ENCODE measurements around the gene MARCHF2.

MARCHF2 gene

GRCh38 chr19:8399681-8400188 lies 13.4 kb upstream of the MARCHF2 start:
- no peaks in the 10 kb centered on the region for H3K9me3 ChIP-seq (ENCODE audit: control insufficient read depth, insufficient read depth, low read length)
- H4K20me1 ChIP-seq (ENCODE audit: control insufficient read depth, insufficient read depth, low read depth, low read length) = no peaks in the 10 kb centered on the region; the same call in 1 of the 2 replicates

DNA sequence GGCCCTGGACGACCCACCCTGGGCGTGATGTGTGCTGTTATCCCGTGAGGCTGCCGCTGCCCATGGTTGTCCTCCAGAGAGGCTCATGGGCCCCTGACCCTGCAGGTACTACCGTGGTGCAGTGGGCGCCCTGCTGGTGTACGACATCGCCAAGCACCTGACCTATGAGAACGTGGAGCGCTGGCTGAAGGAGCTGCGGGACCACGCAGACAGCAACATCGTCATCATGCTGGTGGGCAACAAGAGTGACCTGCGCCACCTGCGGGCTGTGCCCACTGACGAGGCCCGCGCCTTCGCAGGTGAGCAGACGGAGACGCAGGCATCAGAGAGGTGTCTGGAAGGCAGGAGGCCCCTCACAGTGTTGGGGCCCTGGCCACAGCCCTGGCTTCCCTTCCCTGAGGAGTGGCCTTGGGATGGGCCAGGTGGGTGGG lies 11.1 kb upstream of the MARCHF2 start:
- TF ChIP-seq EZH2phosphoT487 (IDR thresholded peaks at IDR 0.05; ENCODE audit: borderline replicate concordance, low read length) (no peak), CTCF (IDR thresholded peaks at IDR 0.05; ENCODE audit: low read depth, low read length, poor library complexity, severe bottlenecking) (no peak)
- no peaks in the 10 kb centered on the region for H3K9me2 ChIP-seq (replicated peaks; ENCODE audit: control insufficient read depth, low read length)
- no peaks in the 10 kb centered on the region for H4K20me1 ChIP-seq (ENCODE audit: control insufficient read depth, insufficient read depth, low read depth, low read length)
- no peak overlapping the region for H3K4me3 ChIP-seq (ENCODE audit: low read length)
- H3K9me3 ChIP-seq (ENCODE audit: control insufficient read depth, insufficient read depth, low read length) = no peaks in the 10 kb centered on the region
- H3K27me3 ChIP-seq (ENCODE audit: control insufficient read depth, low read length) = no peaks in the 10 kb centered on the region
- H3K36me3 ChIP-seq (ENCODE audit: control insufficient read depth, low read length) = peaks cover 4% of the 10 kb centered on the region; the same call in 1 of the 2 replicates
- no peak overlapping the region for H3K27ac ChIP-seq (ENCODE audit: low read depth, low read length)
- H3K4me2 ChIP-seq (ENCODE audit: low read length) = no peak overlapping the region
- no peaks in the 10 kb centered on the region for H3F3A ChIP-seq (ENCODE audit: control insufficient read depth, insufficient read depth)
- H3K4me1 ChIP-seq (ENCODE audit: control insufficient read depth, low read length) = no peaks in the 10 kb centered on the region
- peaks cover 14% of the 10 kb centered on the region for H3K79me2 ChIP-seq (ENCODE audit: control insufficient read depth, low read length)

More at GRCh38 chr19:8399681-8400188, 13.4 kb upstream of the MARCHF2 start:
- Histone ChIP-seq H3K4me3 (ENCODE audit: low read length) (no peak overlapping the region), H3K27me3 (ENCODE audit: control insufficient read depth, low read length) (no peaks in the 10 kb centered on the region), H3K27ac (ENCODE audit: low read depth, low read length) (no peak overlapping the region), H3K79me2 (ENCODE audit: control insufficient read depth, low read length) (peaks cover 24% of the 10 kb centered on the region), H3F3A (ENCODE audit: control insufficient read depth, insufficient read depth) (no peaks in the 10 kb centered on the region), H3K4me1 (ENCODE audit: control insufficient read depth, low read length) (no peaks in the 10 kb centered on the region), H3K9me2 (replicated peaks; ENCODE audit: control insufficient read depth, low read length) (no peaks in the 10 kb centered on the region), H3K4me2 (ENCODE audit: low read length) (no peak overlapping the region), H3K36me3 (ENCODE audit: control insufficient read depth, low read length) (peaks cover 4% of the 10 kb centered on the region; the same call in 1 of the 2 replicates)
- no peak for TF ChIP-seq CTCF (IDR thresholded peaks at IDR 0.05; ENCODE audit: low read depth, low read length, poor library complexity, severe bottlenecking)
- no peak for TF ChIP-seq EZH2phosphoT487 (IDR thresholded peaks at IDR 0.05; ENCODE audit: borderline replicate concordance, low read length)

- Histone ChIP-seq H4K20me1 (ENCODE audit: control insufficient read depth, insufficient read depth, low read depth, low read length) (no peaks in the 10 kb centered on the region), H3K27ac (ENCODE audit: low read depth, low read length) (no peak overlapping the region), H3K4me1 (ENCODE audit: control insufficient read depth, low read length) (no peaks in the 10 kb centered on the region), H3K36me3 (ENCODE audit: control insufficient read depth, low read length) (peaks cover 4% of the 10 kb centered on the region; the same call in 1 of the 2 replicates), H3K27me3 (ENCODE audit: control insufficient read depth, low read length) (no peaks in the 10 kb centered on the region), H3K9me2 (replicated peaks; ENCODE audit: control insufficient read depth, low read length) (no peaks in the 10 kb centered on the region), H3F3A (ENCODE audit: control insufficient read depth, insufficient read depth) (no peaks in the 10 kb centered on the region), H3K4me2 (ENCODE audit: low read length) (no peak overlapping the region), H3K79me2 (ENCODE audit: control insufficient read depth, low read length) (peaks cover 2% of the 10 kb centered on the region; the same call in 1 of the 2 replicates), H3K9me3 (ENCODE audit: control insufficient read depth, insufficient read depth, low read length) (no peaks in the 10 kb centered on the region), H3K4me3 (ENCODE audit: low read length) (no peak overlapping the region)
- TF ChIP-seq CTCF (IDR thresholded peaks at IDR 0.05; ENCODE audit: low read depth, low read length, poor library complexity, severe bottlenecking) (no peak), EZH2phosphoT487 (IDR thresholded peaks at IDR 0.05; ENCODE audit: borderline replicate concordance, low read length) (no peak)
Measured at GRCh38 chr19:8403098-8403819, 9.8 kb upstream of the MARCHF2 start.
